GM10847 (cell line): ENCODE measurements around the gene TENM3.

Source experiments
- POLR2A ChIP-seq: IDR thresholded peaks from 2 replicates; pipeline ENCODE4 v1.6.1; 2011; ENCODE audit not compliant: insufficient read length; ENCODE audit errors: extremely low read depth

TENM3 gene

GRCh38 chr4:182338063-182338462 lies 94.9 kb downstream of the TENM3 start:
- no peak for TF ChIP-seq POLR2A

DNA sequence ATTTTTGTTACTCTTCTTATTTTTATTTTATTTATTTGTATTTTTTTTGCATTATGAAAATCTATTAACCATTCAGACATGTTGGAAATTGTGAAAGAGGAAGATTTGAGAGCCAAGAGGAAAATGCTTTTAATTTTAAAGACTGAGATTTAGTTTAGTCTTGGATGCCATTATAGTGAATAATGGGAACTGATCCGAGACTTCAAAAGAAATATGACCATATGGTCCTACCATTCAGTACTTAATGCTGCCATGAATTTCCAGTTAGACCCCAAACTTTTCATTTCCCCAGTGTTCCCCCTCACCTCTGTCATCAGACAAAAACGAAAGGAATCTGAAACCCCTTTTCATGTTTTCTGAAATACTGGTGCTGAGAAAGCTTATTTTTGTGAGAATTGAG lies 95.5 kb downstream of the TENM3 start:
- TF ChIP-seq POLR2A: no peak

DNA sequence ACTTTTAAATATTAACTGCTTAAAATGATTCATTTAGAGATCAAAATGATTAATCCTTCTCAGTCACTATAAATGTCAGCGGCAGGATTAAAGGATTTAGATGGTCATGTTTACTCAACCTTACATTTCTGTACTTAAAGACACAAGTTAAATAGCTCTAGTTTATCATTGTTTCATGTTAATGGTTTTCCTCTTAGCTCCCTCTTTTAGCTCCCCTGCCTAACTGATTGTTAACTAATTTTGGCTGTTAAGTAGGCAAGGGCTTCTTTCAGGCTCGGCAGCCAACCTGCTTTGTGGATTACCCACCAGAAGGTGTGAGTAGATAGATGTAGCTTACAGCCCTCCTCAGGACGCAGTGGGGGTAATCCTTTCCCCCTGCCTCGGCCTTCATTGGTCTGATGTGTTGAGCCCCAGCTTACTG lies 96.0 kb downstream of the TENM3 start:
- TF ChIP-seq POLR2A: no peak

DNA sequence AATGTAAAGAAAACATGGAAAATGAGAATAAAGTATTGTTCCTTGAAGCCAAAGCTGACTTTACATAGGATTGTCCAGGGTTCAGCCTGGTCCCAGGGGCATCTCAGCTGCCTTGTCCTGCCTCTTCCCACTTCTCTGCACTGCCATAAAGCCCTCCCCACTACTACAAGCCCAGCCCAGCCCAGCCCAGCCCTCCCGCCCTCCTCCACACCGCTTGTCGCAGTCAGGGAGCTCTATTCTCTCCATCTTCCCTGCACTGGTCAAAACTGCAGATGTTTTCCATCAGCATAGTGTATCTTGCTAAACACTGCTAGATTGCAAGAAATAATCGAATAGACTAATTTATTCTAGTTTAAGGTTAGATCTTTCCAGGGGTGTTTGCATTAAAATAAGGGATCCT lies 100.3 kb downstream of the TENM3 start:
- TF ChIP-seq POLR2A: no peak

DNA sequence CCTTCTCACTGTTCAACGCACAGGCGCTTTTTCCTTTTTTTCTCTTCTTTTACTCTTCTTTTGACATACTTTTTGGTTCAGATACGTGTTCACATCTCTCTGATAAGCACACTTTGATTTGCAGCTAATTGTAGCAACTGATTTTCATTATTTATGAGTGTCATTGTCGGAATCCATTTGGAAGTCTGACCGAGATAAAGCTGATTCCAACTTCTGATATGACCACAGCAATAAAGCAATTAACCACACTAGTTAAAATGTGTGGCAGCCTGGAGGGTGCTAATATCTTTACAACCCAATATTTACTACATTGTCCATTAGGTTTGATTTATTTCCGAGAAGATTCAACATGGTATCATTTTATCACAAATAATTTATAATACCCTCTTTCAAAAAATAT lies 101.8 kb downstream of the TENM3 start:
- no peak for TF ChIP-seq POLR2A

GRCh38 chr4:182346250-182346649 lies 103.0 kb downstream of the TENM3 start:
- TF ChIP-seq POLR2A: no peak

GRCh38 chr4:182346675-182347375 lies 103.6 kb downstream of the TENM3 start:
- TF ChIP-seq POLR2A: no peak

- no peak for TF ChIP-seq POLR2A
Observed at GRCh38 chr4:182348779-182349326, 105.7 kb downstream of the TENM3 start.

DNA sequence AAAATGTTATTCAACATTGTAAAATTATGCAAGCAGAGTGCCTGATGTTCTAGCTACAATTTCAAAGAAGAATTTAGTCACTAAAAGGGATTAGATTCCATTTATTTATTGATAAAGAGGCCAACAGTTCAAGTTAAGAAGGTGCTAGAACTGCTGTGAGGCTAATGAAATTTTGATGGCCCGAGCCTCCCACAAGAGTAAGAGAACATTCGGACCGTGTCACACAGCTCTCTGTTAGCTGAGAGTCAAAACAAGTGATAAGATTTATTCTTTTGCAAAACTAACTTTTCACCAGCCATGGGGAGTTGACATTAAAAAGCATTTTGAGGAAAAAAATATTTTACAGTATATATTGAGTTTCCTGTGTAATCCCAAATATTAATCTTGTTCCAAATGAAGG lies 106.8 kb downstream of the TENM3 start:
- no peak for TF ChIP-seq POLR2A

DNA sequence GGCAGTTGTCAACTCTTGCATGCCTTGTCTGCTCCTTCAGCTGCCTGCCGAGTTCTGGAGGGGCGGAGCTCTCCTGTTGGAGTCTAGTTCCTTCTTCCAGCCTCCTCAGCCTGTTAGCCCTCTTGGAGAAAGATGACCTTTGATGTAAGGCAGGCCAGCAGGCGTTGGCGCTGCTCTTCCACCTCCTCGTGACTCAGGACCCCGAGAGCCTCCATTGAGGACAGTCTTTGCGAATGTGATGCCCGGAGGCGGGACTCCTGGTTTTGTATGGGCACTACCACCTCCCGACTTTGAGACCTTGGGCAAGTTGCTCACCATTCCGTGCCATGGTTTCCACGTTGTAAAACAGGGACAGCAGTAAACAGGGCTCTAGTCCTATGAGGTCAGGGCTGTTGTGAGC lies 108.3 kb downstream of the TENM3 start:
- TF ChIP-seq POLR2A: no peak

DNA sequence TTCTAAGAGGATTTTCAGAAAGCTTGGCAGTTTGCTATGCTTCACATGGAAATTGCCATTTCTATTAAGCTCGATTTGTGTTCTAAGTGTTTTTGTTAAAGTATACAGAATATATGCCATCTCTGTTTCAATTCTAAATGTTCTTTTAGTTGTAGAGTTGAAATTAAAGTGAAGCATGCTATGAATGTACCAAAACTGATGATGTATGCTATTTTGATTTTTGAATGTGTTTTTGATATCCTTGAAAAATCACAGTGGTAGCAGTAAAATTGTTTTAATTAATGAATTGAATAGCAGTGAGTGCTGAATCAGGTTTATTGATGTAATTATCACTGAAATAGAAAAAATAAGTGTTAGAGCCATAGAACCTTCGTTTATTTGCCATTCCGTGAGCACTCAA lies 110.9 kb downstream of the TENM3 start:
- TF ChIP-seq POLR2A: no peak

GRCh38 chr4:182354867-182355266 lies 111.7 kb downstream of the TENM3 start:
- TF ChIP-seq POLR2A: no peak

DNA sequence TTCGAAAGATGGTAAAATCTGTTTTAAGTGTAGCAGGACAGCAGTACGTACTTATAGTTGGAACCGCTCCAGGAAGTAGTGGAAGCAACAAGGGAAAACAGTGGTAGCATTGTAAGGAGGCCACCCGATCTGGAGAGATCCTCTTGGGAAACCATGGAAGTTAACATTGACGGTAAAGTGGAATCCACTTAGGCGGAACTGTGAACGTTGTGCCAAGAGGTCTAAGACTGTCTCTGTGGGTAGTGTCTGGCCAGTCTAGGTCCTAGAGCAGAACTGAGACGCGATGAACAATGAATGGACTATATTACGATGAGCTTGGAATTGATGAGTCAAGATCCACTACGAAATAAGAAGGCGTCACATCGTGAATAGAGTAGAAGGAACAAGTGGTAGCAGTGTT lies 124.0 kb downstream of the TENM3 start:
- no peak for TF ChIP-seq POLR2A

DNA sequence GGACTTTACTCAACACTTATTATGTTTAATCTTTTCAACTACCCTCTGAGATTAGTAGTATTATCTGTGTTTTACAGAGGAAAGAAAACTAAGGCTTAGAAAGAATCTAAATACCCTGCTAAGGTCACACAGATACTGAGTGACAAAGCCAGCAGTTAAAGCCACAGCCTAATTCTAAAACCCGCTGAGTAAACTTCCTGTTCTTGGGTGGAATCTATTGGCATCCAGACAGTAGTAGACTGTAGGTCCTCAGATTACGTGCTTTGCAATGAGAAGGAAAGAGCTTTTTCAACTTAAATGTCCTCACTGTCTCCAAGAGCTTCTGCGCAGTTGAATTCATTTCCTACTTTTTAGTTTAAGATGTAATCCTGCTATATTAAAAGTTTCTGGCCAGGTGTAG lies 126.0 kb downstream of the TENM3 start:
- no peak for TF ChIP-seq POLR2A

DNA sequence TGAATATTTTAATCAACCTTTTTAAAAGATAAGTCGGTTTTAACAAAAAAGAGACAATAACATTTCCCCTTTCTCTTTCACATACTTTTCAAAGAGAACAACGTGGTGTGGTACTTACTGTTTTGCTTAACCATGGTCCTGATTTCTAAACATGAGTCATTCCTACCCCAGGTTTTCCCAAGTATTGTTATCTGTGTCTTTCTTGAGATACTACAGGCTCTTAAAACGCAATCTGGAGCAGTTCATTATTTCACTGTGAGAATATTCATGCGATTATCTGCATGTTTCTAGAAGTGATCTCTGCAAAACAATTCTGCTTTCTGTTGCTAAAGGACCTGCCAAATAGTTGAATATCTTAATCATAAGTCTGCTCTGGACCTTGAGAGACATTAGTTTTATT lies 127.3 kb downstream of the TENM3 start:
- no peak for TF ChIP-seq POLR2A

DNA sequence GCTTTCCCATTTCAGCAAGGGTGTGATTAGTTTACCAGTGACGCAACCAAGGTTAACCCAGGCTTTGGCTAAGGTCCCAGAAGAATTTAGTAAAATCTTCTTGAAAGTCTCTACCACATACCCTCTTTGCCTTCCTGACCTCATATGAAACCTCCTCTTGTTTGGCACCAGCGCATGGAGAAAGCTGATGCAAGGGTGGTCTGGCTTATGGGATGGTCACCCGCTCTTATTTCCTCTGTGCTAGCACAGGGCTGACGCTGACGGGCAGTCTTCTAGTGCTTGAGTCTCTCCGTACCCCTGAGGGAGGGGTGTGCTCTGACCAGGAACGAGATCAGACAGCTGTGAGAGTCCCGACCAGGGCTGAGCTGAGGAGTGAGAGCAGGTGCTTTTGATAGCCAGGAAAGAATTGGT lies 137.6 kb downstream of the TENM3 start:
- TF ChIP-seq POLR2A: no peak

DNA sequence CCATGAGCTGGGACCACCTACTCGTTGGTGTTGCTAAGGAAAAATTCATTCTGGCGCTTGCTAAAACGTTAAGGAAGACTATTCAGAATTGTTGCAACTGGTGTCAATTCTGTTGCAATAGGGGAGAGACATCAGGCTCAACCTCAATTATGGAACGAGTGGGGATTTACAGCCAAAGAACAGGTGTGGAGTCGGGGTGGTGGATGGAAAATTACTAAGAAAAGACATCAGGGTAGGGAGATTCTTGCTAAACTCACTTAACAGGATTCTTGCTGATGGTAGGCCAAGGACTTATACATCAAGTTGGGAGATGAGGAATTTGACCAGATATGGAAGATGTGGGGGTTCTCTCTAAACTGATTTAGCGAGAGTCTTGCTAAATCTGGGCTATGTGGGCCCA lies 139.7 kb downstream of the TENM3 start:
- TF ChIP-seq POLR2A: no peak
